Central memory CD4-positive, alpha-beta T cell (primary cell): ENCODE data around the gene ITPRIP.
A peak's percentile ranks its signal among the peaks of the same experiment; 100 is the strongest.

ENCODE experiments used
- DNase-seq: peaks from one replicate; pipeline ENCODE4 v3.0.0; 2022

The ITPRIP gene

DNA sequence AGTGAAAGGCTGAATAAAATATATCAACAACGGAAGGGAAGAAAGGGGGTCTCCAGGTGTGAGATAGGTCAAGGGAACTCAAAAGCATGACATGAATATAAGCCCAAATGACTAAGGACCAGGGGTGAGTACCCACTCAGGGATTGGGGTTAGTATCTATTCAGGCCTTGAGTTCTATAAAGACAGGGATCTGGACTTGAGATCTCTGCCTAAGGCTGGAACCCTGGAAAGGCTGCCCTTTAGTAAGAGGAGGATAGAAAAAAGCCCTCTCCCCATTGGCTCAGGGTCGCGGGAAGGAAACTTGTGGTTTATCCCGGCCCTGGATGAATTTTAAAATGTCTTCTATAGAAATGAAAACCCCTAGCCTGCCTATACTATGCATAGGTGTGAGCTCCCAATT, 2.4 kb upstream of the ITPRIP start:
- DNase-seq: no peak

DNA sequence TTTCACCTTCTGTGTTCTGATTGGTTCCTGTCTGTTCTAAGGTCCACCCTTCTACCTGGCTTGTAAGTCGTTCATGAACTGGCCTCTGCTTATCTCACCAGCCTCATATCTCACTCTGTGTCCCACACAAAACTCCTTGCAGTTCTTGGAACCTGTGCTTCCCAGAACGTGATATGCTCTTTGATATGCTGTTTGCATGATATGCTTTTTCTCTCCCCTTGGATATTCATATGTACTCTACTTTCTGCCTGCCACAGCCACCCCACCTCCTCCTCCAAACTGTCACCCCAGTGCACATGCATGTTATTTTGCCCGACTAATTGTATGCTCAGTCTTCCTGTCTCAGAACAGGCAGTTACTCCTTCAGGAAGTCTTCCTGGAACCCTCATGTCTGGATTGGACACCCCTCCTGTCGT, 1.9 kb upstream of the ITPRIP start:
- no peak for DNase-seq

DNA sequence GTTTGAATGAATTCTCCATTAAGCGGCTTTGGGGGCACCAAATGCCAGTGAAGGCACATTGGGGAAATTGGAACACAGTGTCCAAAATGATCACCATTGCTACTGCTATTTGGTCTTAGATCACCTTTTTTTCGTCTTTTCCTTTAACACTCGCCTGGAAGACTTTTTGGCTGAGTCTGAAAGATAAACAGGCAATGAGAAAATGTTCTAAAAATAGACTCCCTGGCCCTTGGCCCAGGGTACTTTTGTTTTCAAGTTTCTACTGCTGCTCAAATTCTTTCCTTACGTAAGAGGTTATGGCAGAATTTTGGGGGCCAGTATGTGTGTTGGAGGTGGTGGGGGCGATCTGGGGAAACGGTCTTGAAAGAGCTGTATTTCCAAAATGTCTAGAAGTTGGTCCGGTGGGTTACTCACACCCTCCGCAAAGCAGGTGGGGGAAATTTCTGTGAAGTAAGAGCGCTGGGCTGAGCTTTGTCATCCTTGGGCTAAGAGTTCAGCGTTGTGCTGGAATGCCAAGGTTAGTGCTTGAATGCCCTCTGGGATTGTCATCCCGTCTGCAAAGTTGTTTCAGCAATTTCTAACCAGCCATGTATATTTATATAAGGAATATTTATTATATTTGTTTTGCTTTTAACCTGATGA, 1.3 kb upstream of the ITPRIP start:
- DNase-seq: no peak

DNA sequence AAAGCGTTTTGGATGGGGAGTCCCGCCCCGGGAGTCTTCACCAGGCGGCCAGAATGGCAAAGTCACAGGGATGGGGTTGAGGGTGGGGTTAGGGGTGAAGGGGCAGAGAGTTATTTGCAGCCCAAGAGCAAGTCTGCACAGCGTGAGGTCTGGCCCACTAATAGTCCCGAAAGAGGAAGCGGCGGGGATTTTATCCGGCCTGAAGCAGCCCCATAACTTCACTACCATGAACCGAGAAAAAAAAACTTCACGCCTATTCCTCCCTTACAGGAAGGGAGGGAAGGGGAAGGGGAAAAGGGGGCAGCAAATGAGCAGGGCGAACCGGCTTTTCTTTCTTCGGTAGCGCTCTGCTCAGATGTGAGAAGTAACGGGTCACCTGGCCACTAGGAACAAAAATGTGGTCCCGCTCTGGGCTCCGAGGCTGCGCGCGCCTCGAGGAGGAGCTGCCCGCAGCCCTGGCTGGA, 712 bp downstream of the ITPRIP start:
- DNase-seq: no peak

DNA sequence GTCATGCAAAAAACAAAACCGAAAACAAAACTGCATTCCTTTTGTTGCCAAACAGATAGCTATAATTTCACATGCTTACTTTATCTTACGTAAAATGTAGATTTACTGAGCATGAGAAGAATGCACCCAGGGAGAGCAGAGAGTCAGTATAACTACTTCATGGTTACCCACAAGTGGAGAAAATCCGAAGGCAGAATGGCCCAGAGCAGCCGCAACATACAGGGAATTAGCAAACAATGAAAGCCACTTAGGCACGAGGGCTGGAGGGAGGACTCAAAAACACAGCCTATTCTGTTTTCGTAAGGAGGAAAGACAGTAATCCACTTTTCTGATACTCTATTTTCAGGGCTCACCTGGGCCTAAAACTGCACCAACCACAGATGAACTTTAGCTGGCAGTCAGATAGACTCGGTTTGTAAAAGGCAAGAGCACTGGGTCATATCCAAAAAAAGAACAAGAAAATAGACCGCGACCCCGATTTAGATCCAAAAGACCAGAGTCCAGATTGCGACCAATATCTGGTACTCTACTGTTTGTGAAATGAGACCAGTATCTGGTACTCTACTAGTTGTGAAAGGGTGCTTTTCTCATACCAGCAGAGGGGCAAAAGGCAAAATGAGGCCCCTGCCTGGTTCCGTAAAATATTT, 1.3 kb downstream of the ITPRIP start:
- no peak for DNase-seq

DNA sequence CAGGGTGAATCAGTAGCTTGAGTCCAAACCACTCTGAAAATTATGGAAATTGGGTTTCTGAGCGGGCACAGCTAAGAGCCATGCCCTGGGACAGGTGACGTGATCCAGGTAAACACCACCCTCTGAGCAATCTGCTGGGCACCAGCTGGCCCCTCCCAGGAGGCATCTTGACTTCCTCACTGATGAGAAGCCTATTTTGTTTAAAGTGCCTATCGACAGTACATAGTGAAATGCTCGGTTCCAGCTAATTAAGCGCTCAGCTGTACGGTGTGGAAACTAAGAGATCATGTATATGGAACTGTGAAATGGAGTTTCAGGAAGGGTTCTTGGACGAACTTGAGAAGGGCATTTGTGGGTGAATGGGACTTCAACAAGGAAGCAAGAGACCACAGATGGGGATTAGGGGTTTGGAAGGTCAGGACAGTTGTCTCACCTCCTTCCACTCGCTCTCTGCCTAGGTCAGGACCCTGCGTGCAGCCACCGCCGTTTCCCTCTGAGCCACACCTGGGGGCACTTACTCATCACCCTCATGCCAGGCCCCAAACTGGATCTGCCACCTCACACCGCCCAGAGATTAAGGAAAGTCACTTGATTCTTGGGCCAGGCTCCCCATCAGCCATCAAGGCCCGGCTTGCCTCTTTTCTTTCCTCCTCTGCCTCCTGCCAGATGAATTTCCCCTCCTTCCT, 3.2 kb downstream of the ITPRIP start:
- DNase-seq: no peak

DNA sequence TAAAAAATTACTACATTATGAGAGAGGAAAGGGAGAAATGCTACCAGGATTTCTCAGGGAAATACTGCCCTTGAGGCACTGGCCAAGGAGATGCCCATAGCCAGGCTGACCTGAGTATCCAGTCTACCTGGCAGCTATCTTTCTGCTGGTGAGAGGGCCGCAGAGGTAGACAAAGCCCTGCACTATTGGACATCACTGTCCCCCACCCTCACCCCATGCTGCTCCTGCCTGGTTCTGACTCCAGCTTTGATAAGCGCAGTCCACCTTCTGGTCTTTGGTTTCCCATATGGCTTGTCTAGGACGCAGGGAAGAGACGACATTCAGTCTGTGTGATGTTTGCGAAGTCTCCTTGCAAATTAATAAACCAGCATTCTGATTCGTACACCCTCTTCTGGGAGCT, 3.7 kb downstream of the ITPRIP start:
- no peak for DNase-seq

DNA sequence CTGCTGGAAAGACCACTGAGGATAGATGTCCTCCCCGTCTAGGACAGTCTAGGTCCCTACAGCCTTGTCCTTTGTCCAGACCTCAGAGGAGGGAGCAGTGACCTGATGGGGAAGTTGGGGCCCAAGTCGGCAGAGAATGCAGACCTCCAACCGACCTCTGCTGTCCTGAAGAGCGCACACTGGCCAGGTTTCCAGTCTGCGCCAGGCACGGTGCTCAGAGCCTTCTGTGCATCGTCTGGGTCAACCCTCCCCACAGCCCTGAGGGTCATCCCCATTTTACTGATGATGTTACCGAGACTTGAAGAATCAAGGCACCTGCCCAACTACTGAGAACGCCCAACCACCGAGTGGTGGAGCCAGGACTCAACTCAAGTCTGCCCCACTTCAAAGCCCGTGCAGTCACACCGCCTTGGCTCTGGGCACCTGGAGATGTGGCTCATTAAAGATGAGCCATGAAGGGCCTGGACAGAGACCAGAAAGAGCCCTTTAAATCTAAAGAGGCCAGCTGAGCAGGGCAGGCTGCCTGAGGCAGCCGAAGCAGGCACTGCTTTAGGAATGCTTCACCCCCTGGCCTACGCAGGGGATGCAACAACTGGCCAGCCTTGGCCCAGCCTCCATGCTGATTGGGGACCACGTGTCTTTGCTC, 4.4 kb downstream of the ITPRIP start:
- no peak for DNase-seq

DNA sequence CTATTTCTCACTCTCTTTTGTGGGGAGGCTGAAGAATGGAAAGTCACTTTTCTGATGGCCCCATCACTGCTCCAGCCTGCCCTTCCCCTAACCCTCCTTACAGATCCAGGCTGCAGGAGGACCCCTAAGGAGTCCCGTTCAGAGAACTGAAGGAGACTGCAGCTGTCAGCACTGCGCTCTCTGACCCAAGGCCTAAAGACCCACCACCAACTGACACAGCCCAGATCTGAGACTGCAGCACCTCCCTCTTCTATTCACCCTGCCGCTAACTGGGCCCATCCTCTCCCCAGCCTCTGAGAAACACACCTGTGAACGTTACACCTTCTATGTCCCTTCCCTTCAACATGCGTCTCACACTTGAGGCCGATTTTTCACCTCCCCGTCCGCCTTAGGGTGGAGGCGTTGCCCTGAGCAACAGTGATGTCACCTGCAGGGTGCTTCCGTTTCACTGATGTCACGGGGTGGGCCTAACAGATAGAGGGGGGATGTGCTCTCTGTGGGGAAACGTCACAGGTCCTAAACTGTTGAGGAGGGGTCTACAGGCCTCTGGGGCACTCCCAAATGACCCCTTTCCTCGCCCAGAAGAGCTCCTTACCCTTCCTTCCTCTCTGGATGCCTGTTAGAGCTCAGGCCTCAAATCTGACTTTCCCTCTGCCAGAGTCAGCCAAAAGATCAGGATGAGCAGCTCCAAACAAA, 5.1 kb downstream of the ITPRIP start:
- peak; percentile 69 for DNase-seq

DNA sequence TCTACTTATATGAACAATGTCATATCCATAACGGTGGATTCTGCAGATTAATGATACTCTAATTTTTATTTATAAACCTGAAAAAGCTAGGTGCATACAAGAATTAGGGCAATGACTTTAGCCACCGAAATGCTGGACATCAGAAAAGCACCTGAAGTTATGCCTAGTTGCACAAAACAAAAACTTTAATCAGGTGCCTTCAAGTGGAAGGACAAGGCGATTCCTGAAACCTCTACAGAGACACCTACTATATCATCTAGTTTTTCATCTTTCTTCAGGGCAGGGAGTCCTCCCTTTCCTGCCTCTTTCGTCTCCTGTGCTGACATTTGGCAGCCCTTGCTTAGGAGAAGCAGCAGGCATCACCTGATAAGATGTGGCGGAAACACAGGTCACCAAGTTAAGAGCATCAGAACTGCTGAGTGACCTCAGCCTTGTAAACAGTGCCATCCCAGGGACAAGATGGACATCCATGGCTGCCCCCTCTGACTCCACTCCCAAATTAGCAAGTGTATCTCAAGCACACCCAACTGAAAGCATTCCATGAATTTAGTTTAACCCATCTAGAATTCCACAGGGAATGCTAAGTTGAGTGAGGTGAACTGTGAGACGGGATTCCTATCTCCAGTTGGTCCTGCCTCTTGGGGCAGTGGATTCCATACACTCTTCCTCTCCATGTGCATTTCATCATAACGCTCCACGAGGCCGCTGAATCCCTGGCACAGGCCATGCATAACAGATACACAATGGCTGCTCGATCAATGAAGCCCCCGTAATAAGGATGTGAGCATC, 5.8 kb downstream of the ITPRIP start:
- DNase-seq: no peak

DNA sequence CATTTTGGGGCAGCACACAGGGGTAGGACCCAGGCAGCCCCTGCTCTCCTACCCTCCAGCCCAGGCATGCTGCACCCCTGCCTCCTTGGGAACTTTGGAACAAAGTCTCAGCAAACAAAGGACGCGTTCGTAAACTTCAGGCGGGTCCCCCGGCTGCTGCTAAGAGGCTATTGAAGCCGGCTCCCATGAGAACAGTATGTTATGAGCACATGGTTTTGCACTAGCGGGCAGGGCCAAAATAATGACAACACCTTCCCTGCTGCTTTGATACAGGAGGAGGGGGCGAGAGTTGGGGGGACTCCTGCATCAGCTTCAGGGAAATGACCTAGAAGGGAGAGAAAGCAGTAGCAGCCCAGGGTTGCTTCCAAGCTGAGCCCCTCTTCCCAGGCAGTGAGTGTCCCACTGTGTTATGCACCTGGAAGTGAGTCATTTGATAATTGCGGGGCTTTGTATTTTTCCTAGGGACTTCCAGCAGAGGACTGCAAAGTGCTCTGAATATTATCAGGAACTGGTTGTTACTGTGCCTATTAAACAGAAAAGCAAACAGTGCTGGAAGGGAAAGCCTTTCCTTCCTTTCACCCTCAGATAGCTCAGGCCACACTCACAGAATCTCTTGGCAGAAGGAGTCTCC, 6.9 kb downstream of the ITPRIP start:
- no peak for DNase-seq

DNA sequence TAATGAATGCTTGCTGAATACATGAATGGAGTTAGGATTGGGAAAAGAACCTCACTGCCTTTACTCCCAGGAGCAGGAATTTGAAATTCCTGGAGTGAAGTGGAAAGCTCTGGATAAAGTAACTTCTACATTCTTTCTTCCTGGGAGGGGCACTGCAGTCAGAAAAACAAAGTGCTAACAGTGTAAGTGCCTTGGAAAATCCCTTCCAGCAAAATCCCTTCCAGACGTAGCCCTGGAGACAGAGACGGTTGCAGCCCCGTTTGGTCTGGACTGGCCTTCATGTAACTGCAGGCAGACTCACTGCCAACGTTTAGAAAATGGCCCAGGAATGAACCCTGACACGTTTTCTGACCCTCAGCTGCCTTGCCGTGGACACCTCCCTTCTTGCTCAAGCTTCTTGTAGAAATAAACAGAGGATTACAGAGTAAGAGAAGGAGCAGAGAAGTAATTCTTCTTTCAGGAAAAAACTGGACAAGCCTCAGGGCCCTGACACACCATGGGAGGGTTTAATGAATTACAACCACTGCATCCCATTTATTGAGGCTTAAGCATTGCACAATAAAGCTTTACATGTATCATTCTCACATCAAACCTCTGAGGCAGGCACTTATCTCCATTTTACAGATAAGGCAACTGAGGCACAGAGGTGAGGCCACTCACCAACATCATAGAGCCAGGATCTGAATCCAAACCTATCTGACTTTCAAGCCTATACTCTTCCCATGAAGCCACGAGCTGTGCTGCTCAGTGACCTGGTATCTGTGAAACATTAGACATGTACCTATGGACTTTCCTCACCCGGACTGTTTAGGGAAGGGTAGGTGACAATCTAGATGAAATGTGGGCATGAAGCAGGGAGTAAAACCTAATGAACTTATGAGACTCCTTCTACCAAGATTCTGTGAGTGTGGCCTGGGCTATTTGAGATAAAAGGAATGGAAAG, 7.8 kb downstream of the ITPRIP start:
- no peak for DNase-seq

DNA sequence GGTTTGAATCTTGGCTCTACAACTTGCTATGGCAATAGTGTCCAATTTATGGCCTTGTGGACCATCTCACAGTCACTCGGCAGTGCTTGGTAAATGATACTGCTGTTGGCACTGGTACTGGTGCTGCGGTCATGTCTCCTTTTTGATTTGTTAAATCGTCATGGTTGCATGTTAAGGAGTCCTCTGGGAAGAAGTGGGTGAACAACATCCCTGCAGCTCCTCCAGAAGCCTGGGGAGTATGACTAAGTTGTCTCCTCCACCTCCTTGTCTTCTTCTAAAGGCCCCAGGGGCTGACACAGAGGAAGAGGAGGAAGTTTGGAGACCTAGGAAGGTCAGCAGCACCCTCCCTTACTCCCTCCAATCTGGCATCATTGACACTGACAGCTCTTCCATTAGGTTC, 8.5 kb downstream of the ITPRIP start:
- no peak for DNase-seq

DNA sequence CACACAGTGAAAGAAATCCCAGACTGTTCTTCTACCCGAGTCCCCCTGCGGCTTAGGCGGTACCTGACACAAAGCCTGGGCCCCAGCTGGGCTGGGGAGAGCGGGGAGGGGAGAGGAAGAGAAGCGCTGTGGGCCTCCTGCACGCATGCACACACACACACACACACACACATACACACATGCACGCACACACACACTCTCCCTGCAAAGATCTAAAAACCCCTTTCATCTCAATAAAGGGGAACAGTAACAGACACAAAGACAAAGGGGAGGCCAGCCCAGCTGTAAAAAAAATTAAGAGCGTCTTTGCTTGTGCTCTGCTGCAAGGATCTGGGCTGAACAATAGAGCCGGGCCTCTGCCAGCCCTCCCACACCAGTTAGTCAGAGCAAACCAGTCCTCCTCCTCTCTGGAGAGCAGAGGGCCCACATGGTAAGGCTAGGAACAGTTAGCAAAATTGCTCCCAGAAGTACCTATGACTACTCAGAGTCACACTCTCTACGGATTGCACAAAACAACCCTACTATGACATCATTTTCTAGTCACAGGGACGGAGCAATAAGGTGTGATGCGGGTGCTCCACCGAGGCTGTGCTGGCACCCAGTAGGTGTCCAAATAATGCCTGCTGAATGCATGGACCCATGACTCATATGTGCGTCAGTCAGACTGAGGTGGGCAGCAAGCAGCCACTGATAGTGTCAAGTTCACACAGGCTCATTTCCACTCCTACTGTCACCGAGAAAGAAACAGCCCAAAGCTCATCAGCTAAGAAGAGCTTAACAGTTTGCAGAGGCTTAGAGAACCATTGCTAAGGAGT, 9.2 kb downstream of the ITPRIP start:
- peak; percentile 78 for DNase-seq

DNA sequence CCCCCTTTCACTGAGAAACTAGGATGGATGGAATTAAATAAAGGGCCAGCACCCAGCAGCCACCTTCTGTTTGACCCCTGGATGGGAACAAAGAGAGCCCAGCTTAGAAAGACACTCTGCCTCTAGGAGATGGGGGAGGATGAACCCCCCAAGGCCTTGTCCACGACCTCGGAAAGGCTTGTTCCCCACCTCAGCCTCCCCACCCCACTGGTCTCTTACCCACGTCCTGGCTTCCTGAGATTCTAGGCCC, 9.7 kb downstream of the ITPRIP start:
- DNase-seq: no peak

DNA sequence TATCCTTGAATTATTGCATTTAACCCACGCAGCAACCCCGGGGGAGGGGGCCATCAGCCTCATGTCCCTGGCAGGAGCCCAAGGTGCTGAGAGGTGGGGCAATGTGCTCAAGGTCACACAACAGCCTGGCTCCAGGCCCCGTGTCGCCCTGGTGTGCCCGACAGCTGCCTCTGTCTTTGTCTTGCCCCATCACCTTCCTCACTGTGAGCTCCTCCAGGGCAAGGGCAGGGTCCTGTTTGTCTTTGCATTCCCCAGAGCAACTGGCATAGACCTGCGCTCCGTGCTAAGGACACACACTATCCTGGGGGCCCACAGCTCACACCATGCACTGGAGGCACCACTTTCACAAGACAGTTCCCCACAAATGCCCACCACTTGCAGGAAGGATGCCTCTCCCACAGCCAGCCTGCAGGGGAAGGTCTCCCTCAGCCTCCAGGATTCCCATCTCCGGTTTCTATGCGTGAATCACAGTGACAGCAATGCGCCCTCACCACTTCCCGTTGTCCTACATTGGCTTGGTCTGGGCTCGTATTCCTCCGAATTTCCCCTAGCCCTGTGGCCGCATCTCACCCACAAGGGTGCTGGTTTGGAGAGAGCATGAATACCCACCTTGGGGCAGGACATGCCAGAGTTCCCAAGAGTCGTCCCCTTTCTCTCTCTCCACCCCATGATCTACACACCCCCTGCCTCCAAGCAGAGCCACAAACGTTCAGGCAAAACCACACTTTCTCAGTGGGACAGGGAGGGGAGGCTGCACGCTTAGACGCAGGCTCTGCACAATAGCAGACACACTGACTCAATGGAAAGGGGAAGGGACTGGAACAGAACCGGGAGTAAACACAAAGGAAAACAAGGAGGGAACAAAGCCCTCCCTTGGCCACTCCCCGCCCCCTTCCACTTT, 10.3 kb downstream of the ITPRIP start:
- no peak for DNase-seq

DNA sequence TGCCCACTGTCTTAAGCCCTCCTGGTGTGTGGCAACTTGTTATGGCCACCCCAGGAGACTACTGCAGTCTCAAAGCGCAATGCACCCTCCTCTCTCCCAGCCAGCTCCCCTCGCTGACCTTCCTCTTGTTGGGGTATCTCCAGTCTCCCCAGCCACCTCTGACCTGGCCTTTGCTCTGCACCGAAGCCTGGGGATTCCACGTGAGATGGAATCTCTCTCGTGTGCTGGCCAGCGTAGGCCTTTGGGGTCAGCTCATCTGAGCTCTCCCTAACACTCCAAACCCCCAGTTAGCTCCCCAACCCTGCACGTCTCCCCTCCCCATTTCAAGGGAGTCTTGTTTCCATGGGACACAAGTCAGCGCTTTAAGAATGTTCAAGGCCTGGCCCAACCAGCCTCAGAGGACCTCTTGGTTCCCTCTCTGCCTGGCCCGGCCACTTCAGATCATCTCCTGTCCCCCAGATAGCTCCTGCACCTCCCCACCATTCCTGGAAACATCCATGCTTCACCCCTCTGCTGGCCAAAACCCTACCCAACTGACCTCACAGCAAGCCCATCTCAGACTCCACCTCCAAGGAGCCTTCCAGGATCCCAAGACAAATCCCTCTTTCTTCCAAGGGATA, 11.2 kb downstream of the ITPRIP start:
- no peak for DNase-seq
